Measurements from ENCODE around the gene CEACAM18.

GRCh38 chr19:51462681-51463080 lies 15.7 kb upstream of the CEACAM18 start:
- TF ChIP-seq FOSL2 (IDR thresholded peaks at IDR 0.05; ENCODE audit: borderline replicate concordance, low read depth): no peak
- no peak for TF ChIP-seq ELF1 (IDR thresholded peaks at IDR 0.05)
- no peak for TF ChIP-seq ZBTB33 (IDR thresholded peaks at IDR 0.05; ENCODE audit: borderline replicate concordance, low read depth)
- TF ChIP-seq CTCF (IDR thresholded peaks at IDR 0.05): no peak
- no peak for TF ChIP-seq YY1 (IDR thresholded peaks at IDR 0.05; ENCODE audit: low read depth)
- no peak for TF ChIP-seq POLR2AphosphoS5 (IDR thresholded peaks at IDR 0.05; ENCODE audit: low read depth, low read length)
- TF ChIP-seq TCF12 (IDR thresholded peaks at IDR 0.05): no peak

All from SK-N-SH (cell line).